OCI-LY1 (cell line): ENCODE results near the gene ATP6V1G1.

Experiments used
- H2AFZ ChIP-seq: fragments of 200-600 bp; sonication (generic), shearing (Covaris generic); 2 replicates; pipeline ENCODE4 v1.6.0; 2014; ENCODE audit warnings: antibody characterized with exemption, mild to moderate bottlenecking, low read length
- H3F3A ChIP-seq: fragments of 200-600 bp; sonication (generic), shearing (Covaris generic); 2 replicates; pipeline ENCODE4 v1.6.0; 2014; ENCODE audit warnings: mild to moderate bottlenecking, antibody characterized with exemption, low read length, moderate library complexity; ENCODE audit not compliant: insufficient read depth
- H3K27ac ChIP-seq: fragments of 200-600 bp; sonication (generic); 2 replicates; pipeline ENCODE4 v1.5.1; 2014; ENCODE audit warnings: low read length, mixed run types, mild to moderate bottlenecking, low read depth; ENCODE audit not compliant: poor library complexity, severe bottlenecking
- H3K27me3 ChIP-seq: fragments of 200-600 bp; sonication (generic); 2 replicates; pipeline ENCODE4 v1.6.0; 2014; ENCODE audit warnings: antibody characterized with exemption, mild to moderate bottlenecking, low read length, moderate library complexity; ENCODE audit not compliant: insufficient read depth
- H3K36me3 ChIP-seq: fragments of 200-600 bp; sonication (generic); 2 replicates; pipeline ENCODE4 v1.6.1; 2014; ENCODE audit warnings: mild to moderate bottlenecking, antibody characterized with exemption, low read length, moderate library complexity, mixed read lengths; ENCODE audit not compliant: insufficient read depth
- H3K4me1 ChIP-seq: fragments of 200-600 bp; sonication (generic); 2 replicates; pipeline ENCODE4 v1.5.1; 2014; ENCODE audit warnings: mild to moderate bottlenecking, low read length, moderate library complexity; ENCODE audit not compliant: insufficient read depth, severe bottlenecking
- H3K4me2 ChIP-seq: fragments of 200-600 bp; sonication (generic), shearing (Covaris generic); 2 replicates; pipeline ENCODE4 v1.6.1; 2014; ENCODE audit warnings: low read length
- H3K4me3 ChIP-seq: fragments of 200-600 bp; sonication (generic); 2 replicates; pipeline ENCODE4 v1.5.1; 2014; ENCODE audit warnings: low read length, low read depth, mild to moderate bottlenecking, mixed read lengths; ENCODE audit not compliant: poor library complexity, severe bottlenecking
- H3K79me2 ChIP-seq: fragments of 200-600 bp; shearing (Covaris generic); 2 replicates; pipeline ENCODE4 v1.6.1; 2016; ENCODE audit warnings: mixed run types, low read length, mixed read lengths; ENCODE audit not compliant: insufficient read depth
- H3K9ac ChIP-seq: fragments of 200-600 bp; sonication (generic), shearing (Covaris generic); 2 replicates; pipeline ENCODE4 v1.6.1; 2014; ENCODE audit warnings: mild to moderate bottlenecking, low read length, mixed read lengths
- H3K9me2 ChIP-seq: fragments of 200-600 bp; sonication (generic), shearing (Covaris generic); 2 replicates; pipeline ENCODE4 v1.6.1; 2014; ENCODE audit warnings: low read depth, mild to moderate bottlenecking, low read length, mixed read lengths
- H3K9me3 ChIP-seq: fragments of 200-600 bp; shearing (Covaris generic); 2 replicates; pipeline ENCODE4 v1.6.1; 2014; ENCODE audit warnings: low read length, mixed read lengths
- H4K20me1 ChIP-seq: fragments of 200-600 bp; sonication (generic), shearing (Covaris generic); 2 replicates; pipeline ENCODE4 v1.6.0; 2016; ENCODE audit warnings: mild to moderate bottlenecking, low read length; ENCODE audit not compliant: insufficient read depth
- CTCF ChIP-seq: fragments of 200-600 bp; sonication (generic), shearing (Covaris generic); IDR thresholded peaks from 2 replicates; pipeline ENCODE4 v1.5.1; 2017; ENCODE audit warnings: mild to moderate bottlenecking, antibody characterized with exemption, low read length, moderate library complexity, mixed read lengths
- EZH2 ChIP-seq: fragments of 200-600 bp; sonication (generic), shearing (Covaris generic); IDR thresholded peaks from 2 replicates; pipeline ENCODE4 v1.8.0; 2017; ENCODE audit warnings: borderline replicate concordance, mixed run types, mild to moderate bottlenecking, antibody characterized with exemption, low read length, moderate library complexity, mixed read lengths

ATP6V1G1 gene

GRCh38 chr9:114587345-114588202 is at the start of gene ATP6V1G1:
Gene ATP6V1G1 (plus strand): TSS chr9:114587769. CDS start chr9:114587839, 70 bp downstream.
- Histone ChIP-seq H3K27me3 (no peaks in the 10 kb centered on the region), H2AFZ (0 out of 2 replicates have a peak within 1 kb of the TSS, but pooled peaks have one; percentile 65), H3K9ac (peak within 1 kb of the TSS; percentile 97), H3K79me2 (peaks cover 48% of the 10 kb centered on the region), H3K4me2 (peak within 1 kb of the TSS; percentile 93), H3K9me3 (no peaks in the 10 kb centered on the region), H3K4me3 (peak within 1 kb of the TSS; percentile 97), H4K20me1 (no peaks in the 10 kb centered on the region), H3F3A (peaks cover 4% of the 10 kb centered on the region; the same call in 1 of the 2 replicates), H3K4me1 (peaks cover 43% of the 10 kb centered on the region), H3K36me3 (peaks cover 6% of the 10 kb centered on the region; the same call in 1 of the 2 replicates), H3K9me2 (no peaks in the 10 kb centered on the region), H3K27ac (peak within 1 kb of the TSS; percentile 47)
- TF ChIP-seq CTCF, result no peak; the same call in 1 of the 2 replicates
- no peak for TF ChIP-seq EZH2

- peaks cover 3% of the 10 kb centered on the region; the same call in 1 of the 2 replicates for H3K27me3 ChIP-seq
- H3K27ac ChIP-seq, result no peak overlapping the region
- H3K9ac ChIP-seq, result no peak overlapping the region
- no peak overlapping the region for H2AFZ ChIP-seq
- no peaks in the 10 kb centered on the region for H3K9me3 ChIP-seq
- H3K4me2 ChIP-seq, result no peak overlapping the region
- no peak overlapping the region for H3K4me3 ChIP-seq
- no peaks in the 10 kb centered on the region for H3K36me3 ChIP-seq
- H3K79me2 ChIP-seq, result no peaks in the 10 kb centered on the region
- H3K9me2 ChIP-seq, result no peaks in the 10 kb centered on the region
- TF ChIP-seq EZH2, result no peak
- TF ChIP-seq CTCF, result peak; percentile 45
- H4K20me1 ChIP-seq, result no peaks in the 10 kb centered on the region
- H3F3A ChIP-seq, result no peaks in the 10 kb centered on the region
- peaks cover 11% of the 10 kb centered on the region for H3K4me1 ChIP-seq
These were observed 49.3 kb upstream of the ATP6V1G1 start for GRCh38 chr9:114538241-114538640.

- TF ChIP-seq CTCF (no peak), EZH2 (no peak)
- Histone ChIP-seq H3K9me3 (peaks cover 3% of the 10 kb centered on the region; the same call in 1 of the 2 replicates), H3K4me1 (peaks cover 11% of the 10 kb centered on the region), H3K4me2 (peak overlapping the region; percentile 38; the same call in 1 of the 2 replicates), H3K9ac (no peak overlapping the region), H3K27ac (peak overlapping the region; percentile 56), H2AFZ (no peak overlapping the region), H3K36me3 (no peaks in the 10 kb centered on the region), H3K9me2 (no peaks in the 10 kb centered on the region), H3K79me2 (no peaks in the 10 kb centered on the region), H3K27me3 (no peaks in the 10 kb centered on the region; the same call in 1 of the 2 replicates), H3K4me3 (no peak overlapping the region), H4K20me1 (no peaks in the 10 kb centered on the region), H3F3A (no peaks in the 10 kb centered on the region)
These were observed 47.7 kb upstream of the ATP6V1G1 start for GRCh38 chr9:114539701-114540380.
